ENCODE measurements around the gene ACAA1. TPM values are rescaled to one million over a fixed set of nuclear protein-coding genes. Genes with fewer than 3 reads are reported as not detected.

The ACAA1 gene
- total and polyA plus RNA-seq, 9 of the 15 experiments (the other 6 are each of a cell fraction or from before 2014, with no cell fraction given) = 4.0 to 88.9 (median 57.2) TPM

DNA sequence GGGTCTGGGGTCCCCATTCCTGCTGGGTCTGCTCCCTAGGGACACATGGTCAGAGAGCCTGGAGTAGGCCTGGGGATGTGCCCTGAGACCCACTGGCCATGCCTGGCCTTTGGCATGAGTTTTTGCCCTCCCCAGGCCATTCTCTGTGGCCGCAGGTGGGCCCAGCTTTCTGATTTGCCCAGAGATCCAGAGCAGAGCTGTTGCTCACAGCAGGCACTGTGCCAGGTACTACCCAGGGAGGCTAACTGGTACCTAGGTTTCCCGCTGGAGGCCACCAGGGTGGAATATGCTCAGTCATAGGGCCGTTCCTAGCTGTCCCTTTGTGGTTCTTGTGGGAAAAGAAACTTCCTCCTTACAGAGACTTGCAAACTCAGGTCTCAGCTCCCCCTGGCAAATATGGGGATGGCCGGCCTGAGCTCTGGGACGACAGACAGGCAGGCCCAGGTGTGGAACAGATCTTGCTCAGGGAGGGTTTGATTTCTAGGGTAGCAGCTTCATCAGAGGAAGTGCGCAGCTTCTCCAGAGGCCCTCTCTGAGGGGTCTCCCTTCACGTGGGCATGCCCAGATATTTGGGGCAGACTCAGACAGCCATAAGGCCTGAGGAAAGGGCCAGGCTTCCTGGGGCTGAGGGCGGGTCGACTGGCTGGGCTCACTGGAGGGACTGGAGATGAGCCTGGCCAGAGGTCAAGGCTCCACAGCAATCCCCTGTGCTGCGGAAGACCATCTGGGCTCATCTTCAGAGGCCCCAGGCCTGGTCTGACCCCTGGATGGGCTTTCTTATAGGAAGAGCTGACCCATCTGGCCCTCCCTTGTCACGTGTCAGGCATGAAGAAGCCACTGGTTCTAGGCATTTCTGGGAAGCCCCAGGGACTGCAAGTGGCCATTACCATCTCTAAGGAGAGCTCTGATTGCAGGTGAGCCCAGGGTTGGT is 28.0 kb downstream of the ACAA1 start:
- Histone ChIP-seq H3K79me2 (ENCODE audit: control insufficient read depth, insufficient read depth, low read length) (no peaks in the 10 kb centered on the region), H3K4me2 (ENCODE audit: insufficient read depth, low read length) (no peak overlapping the region), H3K9me3 (replicated peaks; ENCODE audit: control insufficient read depth, insufficient read depth, low read depth, low read length) (no peaks in the 10 kb centered on the region), H3K9ac (ENCODE audit: insufficient read depth in 1 of 2, low read depth in 2 of 2, low read length in 2 of 2) (no peak overlapping the region), H3K4me3 (no peak overlapping the region), H3K27me3 (ENCODE audit: control insufficient read depth in 2 of 2, insufficient read depth in 2 of 2, low read length in 2 of 2) (peaks cover 11 to 42% of the 10 kb centered on the region in 2 experiments; a peak in 4 of 5 replicates), H4K20me1 (replicated peaks; ENCODE audit: control insufficient read depth, insufficient read depth, low read length) (peaks cover 8% of the 10 kb centered on the region; the same call in 1 of the 2 replicates), H3K4me1 (replicated peaks in 1 of 2; ENCODE audit: control insufficient read depth in 2 of 2, insufficient read depth in 2 of 2, low read length in 2 of 2) (peaks cover 0 to 10% of the 10 kb centered on the region in 2 experiments; a peak in 2 of 5 replicates), H3K36me3 (ENCODE audit: control insufficient read depth, insufficient read depth, low read length) (no peaks in the 10 kb centered on the region), H2AFZ (ENCODE audit: low read depth, low read length) (no peak overlapping the region), H3K27ac (ENCODE audit: extremely low read depth, low read depth, low read length) (no peak overlapping the region), H3K9me1 (ENCODE audit: control insufficient read depth, insufficient read depth, low read length) (no peaks in the 10 kb centered on the region)
- POLR2A ChIA-PET = interaction anchor here (0.8 to 2.3 kb wide), 5 partner anchors 8 to 28 kb away, joined by 3 to 8 read pairs (median 3); partner anchors contain the start of gene ACAA1
- CTCF ChIA-PET (ENCODE audit: low intra/inter-chr PET ratio) = no interaction called here
- no peak for DNase-seq (ENCODE audit: extremely low read depth in 1 of 4, low spot score in 3 of 4)
- BruUV-seq (replicated peaks) = no TSS peak
- FAIRE-seq = no peak
- WGBS (ENCODE audit: insufficient coverage, low coverage, missing lambda C conversion rate) = 14% methylated on average over 11 of the region's 11 CpGs
- TF ChIP-seq SPI1 (IDR thresholded peaks at IDR 0.05; ENCODE audit: borderline replicate concordance, low read depth, low read length) = no peak
- TF ChIP-seq NFE2 (IDR thresholded peaks at IDR 0.05; ENCODE audit: low read depth) = peak; percentile 55
- peak; percentile 19; the same call in 1 of the 2 replicates for TF ChIP-seq USF1 (CRISPR knock-in tag; IDR thresholded peaks at IDR 0.05)
- TF ChIP-seq ELF2 (CRISPR knock-in tag; IDR thresholded peaks at IDR 0.05) = 0 out of 2 replicates have a peak, but pooled peaks have one; percentile 10
- TF ChIP-seq, protein P1, sequence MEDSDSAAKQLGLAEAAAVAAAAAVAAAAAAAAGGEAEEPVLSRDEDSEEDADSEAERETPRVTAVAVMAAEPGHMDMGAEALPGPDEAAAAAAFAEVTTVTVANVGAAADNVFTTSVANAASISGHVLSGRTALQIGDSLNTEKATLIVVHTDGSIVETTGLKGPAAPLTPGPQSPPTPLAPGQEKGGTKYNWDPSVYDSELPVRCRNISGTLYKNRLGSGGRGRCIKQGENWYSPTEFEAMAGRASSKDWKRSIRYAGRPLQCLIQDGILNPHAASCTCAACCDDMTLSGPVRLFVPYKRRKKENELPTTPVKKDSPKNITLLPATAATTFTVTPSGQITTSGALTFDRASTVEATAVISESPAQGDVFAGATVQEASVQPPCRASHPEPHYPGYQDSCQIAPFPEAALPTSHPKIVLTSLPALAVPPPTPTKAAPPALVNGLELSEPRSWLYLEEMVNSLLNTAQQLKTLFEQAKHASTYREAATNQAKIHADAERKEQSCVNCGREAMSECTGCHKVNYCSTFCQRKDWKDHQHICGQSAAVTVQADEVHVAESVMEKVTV (CRISPR knock-in tag; IDR thresholded peaks at IDR 0.05) = 0 out of 2 replicates have a peak, but pooled peaks have one; percentile 18
- TF ChIP-seq NFIC (IDR thresholded peaks at IDR 0.05) = peak; percentile 15; the same call in 1 of the 2 replicates
- intact Hi-C loops (cut with micrococcal nuclease) (no loop called here), in situ Hi-C loops (cut with MboI) (no loop called here)
- no peak; the same call in 2 of the 3 replicates for ATAC-seq

All from K562 (cell line).